ENCODE results near the gene LPCAT1.

Gene LPCAT1

DNA sequence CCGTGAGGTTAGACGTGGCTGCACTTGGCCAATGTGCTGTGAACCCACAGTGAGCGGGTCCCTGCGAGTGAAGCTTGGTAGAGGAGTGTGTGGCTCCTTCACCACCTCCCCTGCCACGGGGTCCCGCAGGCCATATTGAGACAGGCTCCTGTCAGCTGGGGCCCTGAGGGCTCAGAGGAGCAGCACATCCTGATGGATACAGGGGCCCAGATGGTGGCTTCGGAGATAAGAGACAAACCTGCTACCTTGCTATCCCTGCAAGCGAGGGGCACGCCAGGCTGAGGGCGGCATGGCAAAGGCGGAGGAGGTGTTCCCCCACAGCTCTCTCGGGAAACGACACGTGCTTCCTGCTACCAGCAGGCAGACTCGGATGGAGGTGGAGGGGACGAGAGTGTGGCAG lies 111.6 kb downstream of the LPCAT1 start:
- DNase-seq (ENCODE audit: low read depth), result no peak
- H3K4me3 ChIP-seq (ENCODE audit: low read length), result no peak overlapping the region
- TF ChIP-seq, protein P1, sequence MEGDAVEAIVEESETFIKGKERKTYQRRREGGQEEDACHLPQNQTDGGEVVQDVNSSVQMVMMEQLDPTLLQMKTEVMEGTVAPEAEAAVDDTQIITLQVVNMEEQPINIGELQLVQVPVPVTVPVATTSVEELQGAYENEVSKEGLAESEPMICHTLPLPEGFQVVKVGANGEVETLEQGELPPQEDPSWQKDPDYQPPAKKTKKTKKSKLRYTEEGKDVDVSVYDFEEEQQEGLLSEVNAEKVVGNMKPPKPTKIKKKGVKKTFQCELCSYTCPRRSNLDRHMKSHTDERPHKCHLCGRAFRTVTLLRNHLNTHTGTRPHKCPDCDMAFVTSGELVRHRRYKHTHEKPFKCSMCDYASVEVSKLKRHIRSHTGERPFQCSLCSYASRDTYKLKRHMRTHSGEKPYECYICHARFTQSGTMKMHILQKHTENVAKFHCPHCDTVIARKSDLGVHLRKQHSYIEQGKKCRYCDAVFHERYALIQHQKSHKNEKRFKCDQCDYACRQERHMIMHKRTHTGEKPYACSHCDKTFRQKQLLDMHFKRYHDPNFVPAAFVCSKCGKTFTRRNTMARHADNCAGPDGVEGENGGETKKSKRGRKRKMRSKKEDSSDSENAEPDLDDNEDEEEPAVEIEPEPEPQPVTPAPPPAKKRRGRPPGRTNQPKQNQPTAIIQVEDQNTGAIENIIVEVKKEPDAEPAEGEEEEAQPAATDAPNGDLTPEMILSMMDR (IDR thresholded peaks at IDR 0.05; ENCODE audit: insufficient read depth, low read depth, low read length, missing control alignments), result no peak

Data from epithelial cell of esophagus (primary cell).